GM21529 (cell line): Measurements from ENCODE around the gene OR10V1.

Experiments
- ATAC-seq: cut with Tn5 transposase; IDR thresholded peaks from one replicate; pipeline ENCODE4 v1.9.1; 2021; ENCODE audit not compliant: unreplicated experiment

Gene OR10V1

GRCh38 chr11:59713745-59714144 is at the start of gene OR10V1:
Gene OR10V1, minus strand, starts transcription at chr11:59713845. Its CDS starts 0 bp downstream, at chr11:59713845.
- ATAC-seq, result no peak

GRCh38 chr11:59761993-59762392 is 48.3 kb upstream of the OR10V1 start:
- no peak for ATAC-seq

GRCh38 chr11:59760771-59761170 is 47.1 kb upstream of the OR10V1 start:
- ATAC-seq, result no peak

GRCh38 chr11:59759900-59760299 is 46.3 kb upstream of the OR10V1 start:
- ATAC-seq, result no peak

- no peak for ATAC-seq
Observed at GRCh38 chr11:59758401-59759037, 44.9 kb upstream of the OR10V1 start.

- ATAC-seq, result no peak
Observed at GRCh38 chr11:59756845-59757244, 43.2 kb upstream of the OR10V1 start.

GRCh38 chr11:59756558-59756840 is 42.9 kb upstream of the OR10V1 start:
- no peak for ATAC-seq

- ATAC-seq, result peak; percentile 13
Observed at GRCh38 chr11:59755701-59756557, 42.3 kb upstream of the OR10V1 start.

GRCh38 chr11:59754859-59755700 is 41.4 kb upstream of the OR10V1 start, which contains the start of gene STX3:
Gene STX3, plus strand, starts transcription at chr11:59755376. Its CDS starts 230 bp downstream, at chr11:59755606.
- peak; percentile 78 for ATAC-seq

- ATAC-seq, result no peak
Observed at GRCh38 chr11:59754494-59754858, 40.8 kb upstream of the OR10V1 start.

- ATAC-seq, result peak; percentile 73
Observed at GRCh38 chr11:59753650-59754493, 40.2 kb upstream of the OR10V1 start.

GRCh38 chr11:59746111-59746510 is 32.5 kb upstream of the OR10V1 start:
- no peak for ATAC-seq

GRCh38 chr11:59730896-59731565 is 17.4 kb upstream of the OR10V1 start:
- no peak for ATAC-seq

GRCh38 chr11:59729834-59730233 is 16.2 kb upstream of the OR10V1 start:
- no peak for ATAC-seq

- ATAC-seq, result no peak
Observed at GRCh38 chr11:59728913-59729312, 15.3 kb upstream of the OR10V1 start.

- no peak for ATAC-seq
Observed at GRCh38 chr11:59728154-59728553, 14.5 kb upstream of the OR10V1 start.

GRCh38 chr11:59727426-59727825 is 13.8 kb upstream of the OR10V1 start:
- ATAC-seq, result no peak

- no peak for ATAC-seq
Observed at GRCh38 chr11:59724066-59724465, 10.4 kb upstream of the OR10V1 start.

GRCh38 chr11:59719556-59719955 is 5.9 kb upstream of the OR10V1 start:
- no peak for ATAC-seq

GRCh38 chr11:59716051-59716450 is 2.4 kb upstream of the OR10V1 start:
- no peak for ATAC-seq
